HepG2 (cell line): ENCODE measurements around the gene OSGIN1. TPM values are rescaled to one million over a fixed set of nuclear protein-coding genes. Genes with fewer than 3 reads are reported as not detected.

Source experiments
- CENPX ChIP-seq: sonication (generic); formaldehyde crosslinking; IDR thresholded peaks from 2 replicates; pipeline ENCODE4 v1.9.0; 2021; ENCODE audit warnings: mild to moderate bottlenecking, missing genetic modification reagents, moderate library complexity
- ERF ChIP-seq: IDR thresholded peaks from 2 replicates; pipeline ENCODE4 v1.6.1; 2018; ENCODE audit warnings: missing biosample characterization, missing genetic modification reagents
- HNRNPH1 ChIP-seq: fragments of 200-400 bp; formaldehyde crosslinking; optimal IDR thresholded peaks from 2 replicates; pipeline ENCODE3; 2017; ENCODE audit warnings: mild to moderate bottlenecking, low read depth, low read length
- KAT2B ChIP-seq: fragments of 150-350 bp; IDR thresholded peaks from 2 replicates; pipeline ENCODE4 v1.6.1; 2014; ENCODE audit warnings: low read depth, low read length, borderline replicate concordance
- NFKB2 ChIP-seq: sonication (generic); formaldehyde crosslinking; IDR thresholded peaks from 2 replicates; pipeline ENCODE4 v1.4.0; 2020; ENCODE audit warnings: missing genetic modification reagents, borderline replicate concordance
- POLR2AphosphoS5 ChIP-seq: IDR thresholded peaks from 2 replicates; pipeline ENCODE4 v1.6.1; 2012; ENCODE audit warnings: low read depth, low read length
- SAP130 ChIP-seq: IDR thresholded peaks from 2 replicates; pipeline ENCODE4 v1.6.1; 2016; ENCODE audit warnings: low read depth
- SNAPC4 ChIP-seq: sonication (generic); formaldehyde crosslinking; IDR thresholded peaks from 2 replicates; pipeline ENCODE4 v1.4.0; 2020; ENCODE audit warnings: mild to moderate bottlenecking, missing genetic modification reagents
- TAF15 ChIP-seq: fragments of 200-400 bp; formaldehyde crosslinking; IDR thresholded peaks from one replicate; pipeline ENCODE4 v1.6.1; 2018; ENCODE audit warnings: mild to moderate bottlenecking, low read depth, low read length; ENCODE audit not compliant: poor library complexity, severe bottlenecking
- TOE1 ChIP-seq: sonication (generic); formaldehyde crosslinking; IDR thresholded peaks from 2 replicates; pipeline ENCODE4 v1.4.0; 2020; ENCODE audit warnings: mild to moderate bottlenecking, missing genetic modification reagents
- YEATS2 ChIP-seq: sonication (generic); formaldehyde crosslinking; IDR thresholded peaks from 2 replicates; pipeline ENCODE4 v1.4.0; 2020; ENCODE audit warnings: missing genetic modification reagents, borderline replicate concordance
- ZNF101 ChIP-seq: sonication (generic); formaldehyde crosslinking; IDR thresholded peaks from 2 replicates; pipeline ENCODE4 v1.4.0; 2020; ENCODE audit warnings: mild to moderate bottlenecking, low read depth, missing genetic modification reagents, borderline replicate concordance
- ZNF17 ChIP-seq: sonication (generic); formaldehyde crosslinking; IDR thresholded peaks from 2 replicates; pipeline ENCODE4 v1.5.0; 2020; ENCODE audit warnings: mild to moderate bottlenecking, missing genetic modification reagents
- ZNF460 ChIP-seq: sonication (generic); formaldehyde crosslinking; IDR thresholded peaks from 2 replicates; pipeline ENCODE4 v1.5.1; 2020; ENCODE audit warnings: missing genetic modification reagents, mild to moderate bottlenecking, borderline replicate concordance
- ZNF556 ChIP-seq: sonication (generic); formaldehyde crosslinking; IDR thresholded peaks from 2 replicates; pipeline ENCODE4 v1.4.0; 2020; ENCODE audit warnings: mild to moderate bottlenecking, missing genetic modification reagents, borderline replicate concordance
- ZNF652 ChIP-seq: IDR thresholded peaks from 2 replicates; pipeline ENCODE4 v1.6.1; 2016; ENCODE audit warnings: low read depth, borderline replicate concordance
- ZNF776 ChIP-seq: sonication (generic); formaldehyde crosslinking; IDR thresholded peaks from 2 replicates; pipeline ENCODE4 v1.4.0; 2020; ENCODE audit warnings: mild to moderate bottlenecking, missing genetic modification reagents
- ZNF782 ChIP-seq: sonication (generic); formaldehyde crosslinking; IDR thresholded peaks from 2 replicates; pipeline ENCODE4 v1.4.0; 2020; ENCODE audit warnings: missing genetic modification reagents, mild to moderate bottlenecking, borderline replicate concordance
- ZNF788 ChIP-seq: sonication (generic); formaldehyde crosslinking; IDR thresholded peaks from 2 replicates; pipeline ENCODE4 v1.5.0; 2020; ENCODE audit warnings: mild to moderate bottlenecking, missing genetic modification reagents, borderline replicate concordance
- ZSCAN29 ChIP-seq: sonication (generic); formaldehyde crosslinking; conservative IDR thresholded peaks from 2 replicates; pipeline ENCODE4 v1.4.0; 2020; ENCODE audit warnings: mild to moderate bottlenecking, missing genetic modification reagents
- polyA plus RNA-seq, 8 experiments: library from polyadenylated mRNA; depleted of rRNA in 3 of 8; stranded (reverse) in 7 of 8; unstranded in 1 of 8; fragments of >200 nt; fragmentation: Illumina TruSeq in 4 of 8; extraction: Trizol in 4 of 8; gene quantifications; 2 replicates each; pipeline versions ENCODE4 v1.2.1 to v1.2.3, GENCODE V29; 2011 to 2016; ENCODE audit warnings: low read depth in 4 of 8, missing spikeins in 1 of 8, mixed read lengths in 1 of 8; ENCODE audit not compliant: insufficient read depth in 1 of 8
- total RNA-seq, 5 experiments: library from RNA; depleted of rRNA; stranded (reverse); fragments of >200 nt; fragmentation: Illumina TruSeq; extraction: Trizol; gene quantifications; 2 replicates each; pipeline ENCODE4 v1.2.3, GENCODE V29; 2016; ENCODE audit warnings: low read depth in 1 of 5
- TF ChIP-seq, protein P1 (sequence below): sonication (generic); formaldehyde crosslinking; IDR thresholded peaks from 2 replicates; pipeline ENCODE4 v1.8.0; 2022; ENCODE audit warnings: missing genetic modification reagents, mild to moderate bottlenecking, borderline replicate concordance
- TF ChIP-seq, protein P2 (sequence below): sonication (generic); formaldehyde crosslinking; IDR thresholded peaks from 2 replicates; pipeline ENCODE4 v1.8.1; 2022; ENCODE audit warnings: mild to moderate bottlenecking, missing genetic modification reagents

Gene OSGIN1
- total and polyA plus RNA-seq, 2 of the 13 experiments (the other 11 are each of a cell fraction or from before 2014, with no cell fraction given): 20.5 to 27.1 TPM

DNA sequence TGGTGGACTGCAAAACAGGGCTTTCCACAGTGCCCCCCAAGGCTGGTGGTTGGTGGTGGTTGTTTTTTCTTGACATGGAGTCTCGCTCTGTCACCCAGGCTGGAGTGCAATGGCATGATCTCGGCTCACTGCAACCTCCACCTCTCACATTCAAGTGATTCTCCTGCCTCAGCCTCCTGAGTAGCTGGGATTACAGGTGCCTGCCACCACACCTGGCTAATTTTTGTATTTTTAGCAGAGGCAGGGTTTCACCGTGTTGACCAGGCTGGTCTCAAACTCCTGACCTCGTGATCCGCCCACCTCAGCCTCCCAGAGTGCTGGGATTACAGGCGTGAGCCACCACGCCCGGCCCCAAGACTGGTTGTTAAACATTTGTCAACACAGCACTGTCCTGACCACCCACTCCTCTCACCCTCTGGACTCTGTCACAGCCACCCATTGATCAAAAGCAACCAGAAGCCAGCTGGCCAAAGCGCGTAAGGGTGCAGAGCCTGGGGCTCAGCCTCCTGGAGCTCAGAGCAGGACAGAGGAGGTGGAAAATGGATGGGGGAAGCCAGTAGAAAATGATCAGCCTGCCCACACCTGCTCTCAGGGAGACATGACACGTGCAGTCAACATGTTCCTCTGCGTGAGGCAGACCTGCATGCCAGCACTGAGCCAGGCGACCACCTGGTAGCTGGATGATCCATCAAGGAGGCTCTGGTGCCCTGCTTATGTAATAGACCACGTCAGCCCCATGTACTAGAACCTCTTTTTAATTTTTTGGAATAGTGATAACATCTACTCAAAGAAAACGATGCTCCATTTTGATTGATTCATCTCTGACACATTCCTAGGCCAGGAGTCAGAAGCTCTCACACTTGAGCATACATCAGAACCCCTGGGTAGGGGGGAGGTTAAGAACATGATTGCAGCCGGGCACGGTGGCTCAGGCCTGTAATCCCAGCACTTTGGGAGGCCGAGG is 14.8 kb upstream of the OSGIN1 start (continued):
- TF ChIP-seq SNAPC4 (CRISPR knock-in tag): no peak
- no peak for TF ChIP-seq ZNF776 (CRISPR knock-in tag)
- TF ChIP-seq ZNF652 (CRISPR knock-in tag): no peak
- no peak for TF ChIP-seq ZNF101
- no peak for TF ChIP-seq HNRNPH1
- no peak for TF ChIP-seq NFKB2 (CRISPR knock-in tag)
- TF ChIP-seq YEATS2 (CRISPR knock-in tag): no peak
- TF ChIP-seq ERF (CRISPR knock-in tag): no peak
- TF ChIP-seq CENPX: no peak
- no peak for TF ChIP-seq ZNF788 (CRISPR knock-in tag)
- TF ChIP-seq, protein P1, sequence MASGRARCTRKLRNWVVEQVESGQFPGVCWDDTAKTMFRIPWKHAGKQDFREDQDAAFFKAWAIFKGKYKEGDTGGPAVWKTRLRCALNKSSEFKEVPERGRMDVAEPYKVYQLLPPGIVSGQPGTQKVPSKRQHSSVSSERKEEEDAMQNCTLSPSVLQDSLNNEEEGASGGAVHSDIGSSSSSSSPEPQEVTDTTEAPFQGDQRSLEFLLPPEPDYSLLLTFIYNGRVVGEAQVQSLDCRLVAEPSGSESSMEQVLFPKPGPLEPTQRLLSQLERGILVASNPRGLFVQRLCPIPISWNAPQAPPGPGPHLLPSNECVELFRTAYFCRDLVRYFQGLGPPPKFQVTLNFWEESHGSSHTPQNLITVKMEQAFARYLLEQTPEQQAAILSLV (CRISPR knock-in tag): no peak
- TF ChIP-seq KAT2B: no peak
- no peak for TF ChIP-seq ZNF556 (CRISPR knock-in tag)
- peak; percentile 100 for TF ChIP-seq ZNF460 (CRISPR knock-in tag)
- TF ChIP-seq ZSCAN29: no peak
- TF ChIP-seq ZNF17: no peak
- peak; percentile 64 for TF ChIP-seq SAP130
- no peak for TF ChIP-seq TOE1 (CRISPR knock-in tag)
- TF ChIP-seq TAF15: no peak
- TF ChIP-seq ZNF782: no peak
- TF ChIP-seq POLR2AphosphoS5: no peak
- TF ChIP-seq, protein P2, sequence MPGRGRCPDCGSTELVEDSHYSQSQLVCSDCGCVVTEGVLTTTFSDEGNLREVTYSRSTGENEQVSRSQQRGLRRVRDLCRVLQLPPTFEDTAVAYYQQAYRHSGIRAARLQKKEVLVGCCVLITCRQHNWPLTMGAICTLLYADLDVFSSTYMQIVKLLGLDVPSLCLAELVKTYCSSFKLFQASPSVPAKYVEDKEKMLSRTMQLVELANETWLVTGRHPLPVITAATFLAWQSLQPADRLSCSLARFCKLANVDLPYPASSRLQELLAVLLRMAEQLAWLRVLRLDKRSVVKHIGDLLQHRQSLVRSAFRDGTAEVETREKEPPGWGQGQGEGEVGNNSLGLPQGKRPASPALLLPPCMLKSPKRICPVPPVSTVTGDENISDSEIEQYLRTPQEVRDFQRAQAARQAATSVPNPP (CRISPR knock-in tag): no peak
